Measurements from ENCODE around the gene TGFBR2. TPM values are rescaled to one million over a fixed set of nuclear protein-coding genes. Genes with fewer than 3 reads are reported as not detected.

TGFBR2 gene
- 36.0 and 56.2 TPM in 2 replicates for total RNA-seq

DNA sequence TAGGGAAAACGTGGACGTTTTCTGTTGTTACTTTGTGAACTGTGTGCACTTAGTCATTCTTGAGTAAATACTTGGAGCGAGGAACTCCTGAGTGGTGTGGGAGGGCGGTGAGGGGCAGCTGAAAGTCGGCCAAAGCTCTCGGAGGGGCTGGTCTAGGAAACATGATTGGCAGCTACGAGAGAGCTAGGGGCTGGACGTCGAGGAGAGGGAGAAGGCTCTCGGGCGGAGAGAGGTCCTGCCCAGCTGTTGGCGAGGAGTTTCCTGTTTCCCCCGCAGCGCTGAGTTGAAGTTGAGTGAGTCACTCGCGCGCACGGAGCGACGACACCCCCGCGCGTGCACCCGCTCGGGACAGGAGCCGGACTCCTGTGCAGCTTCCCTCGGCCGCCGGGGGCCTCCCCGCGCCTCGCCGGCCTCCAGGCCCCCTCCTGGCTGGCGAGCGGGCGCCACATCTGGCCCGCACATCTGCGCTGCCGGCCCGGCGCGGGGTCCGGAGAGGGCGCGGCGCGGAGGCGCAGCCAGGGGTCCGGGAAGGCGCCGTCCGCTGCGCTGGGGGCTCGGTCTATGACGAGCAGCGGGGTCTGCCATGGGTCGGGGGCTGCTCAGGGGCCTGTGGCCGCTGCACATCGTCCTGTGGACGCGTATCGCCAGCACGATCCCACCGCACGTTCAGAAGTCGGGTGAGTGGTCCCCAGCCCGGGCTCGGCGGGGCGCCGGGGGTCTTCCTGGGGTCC, at the start of gene TGFBR2:
Gene TGFBR2, plus strand, starts transcription at position 301 of the 731 bp plus-strand sequence. Its CDS starts 283 bp downstream, at position 584.

